Loucy (cell line): ENCODE results near the gene PXN.

ENCODE experiments used
- H2AFZ ChIP-seq: fragments of 200-600 bp; sonication (generic); 2 replicates; pipeline ENCODE4 v1.6.0; 2016; ENCODE audit warnings: antibody characterized with exemption, mild to moderate bottlenecking, low read length, moderate library complexity
- H3F3A ChIP-seq: fragments of 200-600 bp; 2 replicates; pipeline ENCODE4 v1.6.0; 2016; ENCODE audit warnings: antibody characterized with exemption, low read depth, mild to moderate bottlenecking
- H3K27me3 ChIP-seq: fragments of 200-600 bp; sonication (generic); 2 replicates; pipeline ENCODE4 v1.6.1; 2014; ENCODE audit warnings: low read length, mild to moderate bottlenecking; ENCODE audit not compliant: insufficient read depth, poor library complexity, severe bottlenecking
- H3K36me3 ChIP-seq: fragments of 200-600 bp; sonication (generic); 2 replicates; pipeline ENCODE4 v1.6.1; 2016; ENCODE audit warnings: low read length; ENCODE audit not compliant: insufficient read depth
- H3K4me1 ChIP-seq: fragments of 200-600 bp; sonication (generic); 2 replicates; pipeline ENCODE4 v1.5.1; 2014; ENCODE audit warnings: low read length, mild to moderate bottlenecking; ENCODE audit not compliant: insufficient read depth, poor library complexity, severe bottlenecking
- H3K4me2 ChIP-seq: fragments of 200-600 bp; sonication (generic); 2 replicates; pipeline ENCODE4 v1.6.0; 2014; ENCODE audit warnings: antibody characterized with exemption, low read length, low read depth, mild to moderate bottlenecking; ENCODE audit not compliant: poor library complexity, severe bottlenecking
- H3K4me3 ChIP-seq: fragments of 200-600 bp; sonication (generic); 2 replicates; pipeline ENCODE4 v1.5.1; 2014; ENCODE audit warnings: low read length, mild to moderate bottlenecking, mixed read lengths; ENCODE audit not compliant: poor library complexity, severe bottlenecking
- H3K79me2 ChIP-seq: fragments of 200-600 bp; sonication (generic); 2 replicates; pipeline ENCODE4 v1.6.1; 2014; ENCODE audit warnings: low read length; ENCODE audit not compliant: insufficient read depth
- H3K9ac ChIP-seq: fragments of 200-600 bp; sonication (generic); 2 replicates; pipeline ENCODE4 v1.6.0; 2014; ENCODE audit warnings: mild to moderate bottlenecking, low read depth, low read length, moderate library complexity; ENCODE audit not compliant: poor library complexity, severe bottlenecking
- H3K9me2 ChIP-seq: fragments of 200-600 bp; sonication (generic); replicated peaks from 2 replicates; pipeline ENCODE4 v1.6.1; 2016; ENCODE audit warnings: low read depth, low read length, mixed read lengths
- H3K9me3 ChIP-seq: fragments of 200-600 bp; sonication (generic); 2 replicates; pipeline ENCODE4 v1.6.1; 2014; ENCODE audit warnings: mild to moderate bottlenecking, antibody characterized with exemption, low read length, low read depth; ENCODE audit not compliant: insufficient read depth
- H4K20me1 ChIP-seq: fragments of 200-600 bp; sonication (generic); 2 replicates; pipeline ENCODE4 v1.6.0; 2014; ENCODE audit warnings: antibody characterized with exemption, low read length, mild to moderate bottlenecking; ENCODE audit not compliant: insufficient read depth, poor library complexity, severe bottlenecking
- EZH2phosphoT487 ChIP-seq: fragments of 200-600 bp; IDR thresholded peaks from 2 replicates; pipeline ENCODE4 v1.6.1; 2018; ENCODE audit warnings: antibody characterized with exemption, mild to moderate bottlenecking, moderate library complexity, borderline replicate concordance
- TF ChIP-seq, protein P1 (sequence below): fragments of 200-600 bp; sonication (generic); conservative IDR thresholded peaks from 2 replicates; pipeline ENCODE4 v1.5.1; 2014; ENCODE audit warnings: mild to moderate bottlenecking, antibody characterized with exemption, low read length

PXN gene

DNA sequence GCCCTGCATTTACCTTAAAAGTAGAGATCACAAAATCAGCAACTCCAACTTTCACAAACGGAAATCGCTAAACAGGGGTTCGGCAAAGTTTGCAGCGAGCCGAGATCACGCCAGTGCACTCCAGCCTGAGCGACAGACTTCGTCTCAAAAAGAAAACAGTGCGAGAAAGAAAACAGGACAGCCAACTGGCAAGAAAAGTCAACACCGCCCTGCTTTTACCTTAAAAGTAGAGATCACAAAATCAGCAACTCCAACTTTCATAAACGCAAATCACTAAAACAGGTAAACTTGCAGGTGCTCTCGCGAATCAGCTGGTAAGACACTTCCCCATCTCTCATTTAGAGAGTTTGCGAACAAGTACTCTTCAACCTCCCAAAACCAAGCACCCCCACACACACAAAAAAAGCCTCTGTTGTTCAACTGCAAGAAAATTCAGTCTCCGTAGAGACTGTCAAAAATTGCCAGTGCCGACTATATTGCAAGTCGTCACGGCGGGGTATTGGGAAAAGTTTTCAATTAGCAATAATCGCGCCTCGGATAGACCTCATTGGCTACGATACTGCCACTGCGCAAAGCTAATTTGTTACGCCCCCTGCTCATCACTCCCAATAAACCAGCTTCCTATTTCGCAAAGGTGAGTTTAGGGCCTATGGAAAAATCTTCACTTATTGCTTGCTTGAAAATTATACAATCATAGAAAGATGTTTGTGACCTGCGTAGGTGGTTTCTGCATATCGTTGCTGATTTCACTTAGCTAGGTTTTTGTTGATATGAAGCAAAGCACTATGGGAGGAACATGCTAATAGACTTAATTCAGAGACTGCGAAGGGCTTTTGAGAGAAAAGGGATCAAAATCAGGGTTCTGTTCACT, 27.4 kb upstream of the PXN start, which contains the start of gene RNU4-1:
Gene RNU4-1 (minus strand): TSS at position 577 of the 871 bp plus-strand sequence.
- peaks cover 9% of the 10 kb centered on the region for H3K4me1 ChIP-seq
- H3K4me2 ChIP-seq: peak within 1 kb of the TSS; percentile 87
- peak within 1 kb of the TSS; percentile 83 for H2AFZ ChIP-seq
- TF ChIP-seq, protein P1, sequence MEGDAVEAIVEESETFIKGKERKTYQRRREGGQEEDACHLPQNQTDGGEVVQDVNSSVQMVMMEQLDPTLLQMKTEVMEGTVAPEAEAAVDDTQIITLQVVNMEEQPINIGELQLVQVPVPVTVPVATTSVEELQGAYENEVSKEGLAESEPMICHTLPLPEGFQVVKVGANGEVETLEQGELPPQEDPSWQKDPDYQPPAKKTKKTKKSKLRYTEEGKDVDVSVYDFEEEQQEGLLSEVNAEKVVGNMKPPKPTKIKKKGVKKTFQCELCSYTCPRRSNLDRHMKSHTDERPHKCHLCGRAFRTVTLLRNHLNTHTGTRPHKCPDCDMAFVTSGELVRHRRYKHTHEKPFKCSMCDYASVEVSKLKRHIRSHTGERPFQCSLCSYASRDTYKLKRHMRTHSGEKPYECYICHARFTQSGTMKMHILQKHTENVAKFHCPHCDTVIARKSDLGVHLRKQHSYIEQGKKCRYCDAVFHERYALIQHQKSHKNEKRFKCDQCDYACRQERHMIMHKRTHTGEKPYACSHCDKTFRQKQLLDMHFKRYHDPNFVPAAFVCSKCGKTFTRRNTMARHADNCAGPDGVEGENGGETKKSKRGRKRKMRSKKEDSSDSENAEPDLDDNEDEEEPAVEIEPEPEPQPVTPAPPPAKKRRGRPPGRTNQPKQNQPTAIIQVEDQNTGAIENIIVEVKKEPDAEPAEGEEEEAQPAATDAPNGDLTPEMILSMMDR: no peak
- TF ChIP-seq EZH2phosphoT487: no peak
- H3K27me3 ChIP-seq: no peaks in the 10 kb centered on the region
- H4K20me1 ChIP-seq: no peaks in the 10 kb centered on the region
- H3K4me3 ChIP-seq: peak within 1 kb of the TSS; percentile 78
- no peaks in the 10 kb centered on the region for H3K79me2 ChIP-seq
- no peaks in the 10 kb centered on the region for H3K9me2 ChIP-seq
- peaks cover 17% of the 10 kb centered on the region for H3F3A ChIP-seq
- H3K9ac ChIP-seq: peak within 1 kb of the TSS; percentile 94
- no peaks in the 10 kb centered on the region for H3K9me3 ChIP-seq
- H3K36me3 ChIP-seq: no peaks in the 10 kb centered on the region

DNA sequence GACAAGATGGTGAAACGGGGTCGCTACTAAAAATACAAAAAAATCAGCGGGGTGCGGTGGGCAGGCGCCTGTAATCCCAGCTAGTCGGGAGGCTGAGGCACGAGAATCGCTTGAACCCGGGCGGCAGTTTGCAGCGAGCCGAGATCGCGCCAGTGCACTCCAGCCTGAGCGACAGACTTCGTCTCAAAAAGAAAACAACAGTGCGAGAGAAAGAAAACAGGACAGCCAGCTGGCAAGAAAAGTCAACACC, 26.8 kb upstream of the PXN start:
- peak overlapping the region; percentile 83 for H2AFZ ChIP-seq
- no peaks in the 10 kb centered on the region for H3K27me3 ChIP-seq
- peak overlapping the region; percentile 94 for H3K9ac ChIP-seq
- H3K4me2 ChIP-seq: peak overlapping the region; percentile 87
- TF ChIP-seq, protein P1: no peak
- no peak for TF ChIP-seq EZH2phosphoT487
- peaks cover 17% of the 10 kb centered on the region for H3F3A ChIP-seq
- H3K36me3 ChIP-seq: no peaks in the 10 kb centered on the region
- H3K4me1 ChIP-seq: peaks cover 9% of the 10 kb centered on the region
- H3K79me2 ChIP-seq: no peaks in the 10 kb centered on the region
- no peaks in the 10 kb centered on the region for H3K9me3 ChIP-seq
- peak overlapping the region; percentile 78 for H3K4me3 ChIP-seq
- no peaks in the 10 kb centered on the region for H4K20me1 ChIP-seq
- no peaks in the 10 kb centered on the region for H3K9me2 ChIP-seq

DNA sequence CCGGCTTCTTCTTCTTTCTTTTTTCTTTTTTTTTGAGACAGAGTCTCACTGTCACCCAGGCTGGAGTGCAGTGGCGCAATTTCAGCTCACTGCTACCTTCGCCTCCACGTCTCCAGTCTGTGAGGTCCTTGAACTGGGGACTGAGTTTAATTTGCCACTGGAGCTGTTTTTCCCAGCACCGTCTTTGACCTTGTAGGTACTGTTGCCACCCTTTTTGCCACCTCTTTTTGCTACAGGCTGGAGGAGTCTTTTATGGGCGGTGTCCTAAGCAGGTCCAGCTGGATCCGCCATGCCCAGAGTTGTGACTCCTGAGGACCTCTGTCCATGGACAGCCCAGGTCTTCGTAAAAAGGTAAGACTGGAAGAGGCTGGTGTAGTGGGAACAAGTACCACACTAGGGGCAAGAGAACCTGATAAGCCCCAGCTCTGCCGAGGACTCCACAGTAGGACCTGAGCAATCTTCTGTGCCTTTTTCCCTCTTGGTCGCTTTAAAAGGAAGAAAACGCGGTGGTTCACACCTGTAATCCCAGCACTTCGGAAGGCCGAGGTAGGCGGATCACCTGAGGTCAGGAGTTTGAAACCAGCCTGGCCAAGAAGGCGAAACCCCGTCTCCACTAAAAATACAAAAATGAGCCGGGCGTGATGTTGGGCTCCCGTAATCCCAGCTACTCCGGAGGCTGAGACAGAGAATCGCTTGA, 25.2 kb upstream of the PXN start:
- Histone ChIP-seq H3K4me3 (no peak overlapping the region), H2AFZ (no peak overlapping the region)

More for the DNA sequence above, 25.2 kb upstream of the PXN start:
- no peaks in the 10 kb centered on the region for H4K20me1 ChIP-seq
- H3F3A ChIP-seq: peaks cover 17% of the 10 kb centered on the region
- H3K4me1 ChIP-seq: peaks cover 9% of the 10 kb centered on the region
- TF ChIP-seq, protein P1: no peak
- TF ChIP-seq EZH2phosphoT487: no peak
- no peaks in the 10 kb centered on the region for H3K36me3 ChIP-seq
- H3K4me2 ChIP-seq: peak overlapping the region; percentile 30
- H3K9me2 ChIP-seq: no peaks in the 10 kb centered on the region
- no peaks in the 10 kb centered on the region for H3K79me2 ChIP-seq
- no peaks in the 10 kb centered on the region for H3K9me3 ChIP-seq
- H3K27me3 ChIP-seq: no peaks in the 10 kb centered on the region
- H3K9ac ChIP-seq: no peak overlapping the region
